ENCODE results near the gene FCN2.

- TF ChIP-seq POLR2A (IDR thresholded peaks at IDR 0.05; ENCODE audit: low read length) = no peak
- no peak for TF ChIP-seq GATA1 (IDR thresholded peaks at IDR 0.05; ENCODE audit: low read depth, low read length)
These were observed 22.4 kb upstream of the FCN2 start for GRCh38 chr9:134858051-134858841.
